Urothelium cell line (cell line): ENCODE measurements around the gene NOTCH1.
"Not testable (repeated sequence)": the region's sequence is repeated elsewhere in the genome, so short reads cannot be mapped to it uniquely, and the experiment has no call there.

Source experiments
- DNase-seq: peaks from one replicate; pipeline ENCODE4 v3.0.0; 2011; ENCODE audit warnings: low spot score, mixed read lengths
- FAIRE-seq: peaks from 2 replicates; lab custom pipeline; 2011; peaks lifted over from hg19 to GRCh38; lab: Jason Lieb, UNC

Gene NOTCH1

GRCh38 chr9:136578915-136579649 lies 33.2 kb upstream of the NOTCH1 start:
- FAIRE-seq (no peak), DNase-seq (no peak)

GRCh38 chr9:136578626-136578914 lies 32.7 kb upstream of the NOTCH1 start:
- no peak for DNase-seq
- no peak for FAIRE-seq

GRCh38 chr9:136577941-136578625 lies 32.2 kb upstream of the NOTCH1 start:
- DNase-seq (no peak), FAIRE-seq (no peak)

- DNase-seq (peak; percentile 58), FAIRE-seq (no peak)
Observed at GRCh38 chr9:136576269-136576626, 30.4 kb upstream of the NOTCH1 start.

GRCh38 chr9:136575626-136576268 lies 29.9 kb upstream of the NOTCH1 start:
- FAIRE-seq: no peak
- DNase-seq: no peak

GRCh38 chr9:136574606-136575005 lies 28.8 kb upstream of the NOTCH1 start:
- DNase-seq, FAIRE-seq: not testable (repeated sequence)

GRCh38 chr9:136572828-136573625 lies 27.2 kb upstream of the NOTCH1 start:
- DNase-seq (no peak), FAIRE-seq (no peak)

- peak; percentile 89 for DNase-seq
- FAIRE-seq: peak; percentile 82
Observed at GRCh38 chr9:136572003-136572827, 26.4 kb upstream of the NOTCH1 start.

- DNase-seq (no peak), FAIRE-seq (no peak)
Observed at GRCh38 chr9:136571531-136571930, 25.7 kb upstream of the NOTCH1 start.

GRCh38 chr9:136570916-136571315 lies 25.1 kb upstream of the NOTCH1 start:
- no peak for FAIRE-seq
- peak; percentile 34 for DNase-seq

GRCh38 chr9:136570191-136570845 lies 24.5 kb upstream of the NOTCH1 start:
- DNase-seq: no peak
- no peak for FAIRE-seq

- FAIRE-seq (peak; percentile 99), DNase-seq (no peak)
Observed at GRCh38 chr9:136569526-136570148, 23.8 kb upstream of the NOTCH1 start.

GRCh38 chr9:136568288-136569081 lies 22.6 kb upstream of the NOTCH1 start:
- FAIRE-seq (peak; percentile 62), DNase-seq (no peak)

GRCh38 chr9:136567651-136568287 lies 21.9 kb upstream of the NOTCH1 start:
- DNase-seq: peak; percentile 91
- FAIRE-seq: peak; percentile 70

GRCh38 chr9:136566901-136567300 lies 21.1 kb upstream of the NOTCH1 start:
- FAIRE-seq (no peak), DNase-seq (no peak)

- DNase-seq (no peak), FAIRE-seq (no peak)
Observed at GRCh38 chr9:136566553-136566895, 20.7 kb upstream of the NOTCH1 start.

GRCh38 chr9:136565715-136566552 lies 20.1 kb upstream of the NOTCH1 start:
- FAIRE-seq: no peak
- no peak for DNase-seq
